DLD1 (cell line): ENCODE results near the gene MID1.

ENCODE experiments used
- in situ Hi-C: cut with HindIII; loops from 2 replicates; pipeline ENCODE4 v1.10.0; 2017; ENCODE audit warnings: low sequenced_read_pairs

MID1 gene

DNA sequence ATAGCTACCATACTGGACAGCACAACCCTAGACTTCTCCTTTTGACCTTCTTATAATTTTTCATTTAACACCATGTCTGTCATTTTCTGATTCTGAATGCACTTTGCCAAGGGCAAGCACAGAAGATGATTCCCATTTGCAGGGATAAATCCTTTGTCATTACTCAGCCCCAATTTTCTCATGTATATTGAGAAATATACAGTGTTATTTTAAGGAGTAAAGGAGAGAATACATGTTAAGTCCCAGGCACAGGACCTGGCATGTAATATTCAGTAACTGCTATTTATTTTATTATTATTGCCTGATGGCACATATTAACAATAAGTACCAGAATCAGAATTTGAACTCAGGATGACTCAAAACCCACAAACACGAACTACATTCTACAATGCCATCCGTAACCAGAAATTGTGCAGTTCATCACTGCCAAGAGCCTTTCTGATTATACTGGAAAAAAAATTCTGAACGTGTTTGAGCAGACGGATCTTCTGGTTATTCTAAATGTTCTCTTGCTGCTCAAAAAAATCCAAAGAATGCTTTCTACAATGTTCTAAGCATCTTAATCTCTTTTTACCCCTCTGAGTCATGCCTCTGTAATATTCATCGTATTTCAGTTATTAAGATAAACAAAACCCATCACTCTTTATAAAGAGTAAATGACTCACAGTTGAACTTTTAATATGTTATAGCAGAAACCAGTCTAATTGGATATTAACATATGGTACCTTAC lies 170.0 kb downstream of the MID1 start:
- in situ Hi-C loops, result no loop called here

DNA sequence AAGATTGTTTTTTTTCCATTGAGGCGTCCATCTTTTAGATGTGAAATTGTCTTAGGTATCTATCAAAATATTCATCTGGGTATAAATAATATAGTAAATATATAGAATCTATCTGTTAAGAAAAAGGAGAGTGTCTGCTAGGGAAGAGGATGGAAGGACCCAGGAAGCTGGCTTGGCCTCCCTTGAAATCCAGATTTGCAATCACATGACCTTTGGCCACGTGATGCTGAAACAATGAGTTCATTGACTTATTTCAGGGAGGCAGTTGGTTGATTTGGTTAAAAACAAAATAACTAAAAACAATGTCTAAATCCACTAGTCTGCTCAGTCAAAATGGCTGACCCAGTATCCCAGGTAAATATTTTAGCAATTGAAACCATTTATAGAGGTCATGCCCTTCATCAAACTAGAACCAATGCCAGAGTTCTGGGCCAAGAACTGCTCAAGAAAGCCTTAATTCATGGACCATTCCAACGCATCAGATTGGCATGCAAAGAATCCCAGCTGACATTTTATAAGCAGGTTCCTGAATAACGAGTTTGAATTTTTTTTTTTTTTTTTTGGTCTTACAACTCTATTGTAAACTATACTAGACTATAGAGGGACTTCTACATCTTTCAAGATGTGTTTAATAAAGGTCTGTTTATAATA lies 172.7 kb downstream of the MID1 start:
- in situ Hi-C loops, result no loop called here

DNA sequence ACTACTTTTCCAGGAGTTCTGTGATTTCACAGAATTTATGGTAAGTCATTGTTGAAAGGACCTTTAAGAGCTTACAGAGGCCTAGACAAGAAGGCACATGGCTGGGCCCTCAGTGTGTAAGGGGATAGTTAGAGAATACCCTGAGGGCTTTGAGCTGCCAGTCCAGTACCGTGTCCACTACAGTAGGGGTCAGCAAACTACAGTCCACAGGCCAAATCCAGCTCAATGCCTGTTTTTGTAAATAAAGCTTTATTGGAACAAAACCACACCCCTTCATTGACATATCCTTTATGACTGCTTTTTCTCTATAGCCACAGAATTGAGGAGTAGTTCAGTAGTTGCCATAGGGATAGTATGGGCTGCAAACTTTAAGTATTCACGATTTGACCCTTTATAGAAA lies 176.2 kb downstream of the MID1 start:
- in situ Hi-C loops, result no loop called here

DNA sequence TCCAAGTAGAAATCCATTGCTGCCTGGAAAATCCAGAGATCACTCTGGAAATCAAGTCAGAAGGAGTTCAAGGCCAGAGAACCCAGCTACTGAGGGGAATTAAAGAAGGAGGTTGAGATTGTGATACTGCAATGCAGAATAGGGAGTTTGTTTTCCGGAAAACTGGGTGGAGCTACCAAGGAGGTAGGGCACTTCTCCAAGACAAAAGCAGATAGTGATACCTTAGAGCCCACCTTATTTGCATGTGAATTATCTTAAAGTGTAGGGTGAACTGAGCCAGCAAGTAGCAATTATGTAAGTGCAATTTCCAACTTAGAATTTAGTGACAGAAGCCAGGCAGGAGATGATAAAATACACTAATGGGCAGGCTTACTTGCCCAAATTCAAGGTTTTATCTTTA lies 178.9 kb downstream of the MID1 start:
- in situ Hi-C loops, result no loop called here

DNA sequence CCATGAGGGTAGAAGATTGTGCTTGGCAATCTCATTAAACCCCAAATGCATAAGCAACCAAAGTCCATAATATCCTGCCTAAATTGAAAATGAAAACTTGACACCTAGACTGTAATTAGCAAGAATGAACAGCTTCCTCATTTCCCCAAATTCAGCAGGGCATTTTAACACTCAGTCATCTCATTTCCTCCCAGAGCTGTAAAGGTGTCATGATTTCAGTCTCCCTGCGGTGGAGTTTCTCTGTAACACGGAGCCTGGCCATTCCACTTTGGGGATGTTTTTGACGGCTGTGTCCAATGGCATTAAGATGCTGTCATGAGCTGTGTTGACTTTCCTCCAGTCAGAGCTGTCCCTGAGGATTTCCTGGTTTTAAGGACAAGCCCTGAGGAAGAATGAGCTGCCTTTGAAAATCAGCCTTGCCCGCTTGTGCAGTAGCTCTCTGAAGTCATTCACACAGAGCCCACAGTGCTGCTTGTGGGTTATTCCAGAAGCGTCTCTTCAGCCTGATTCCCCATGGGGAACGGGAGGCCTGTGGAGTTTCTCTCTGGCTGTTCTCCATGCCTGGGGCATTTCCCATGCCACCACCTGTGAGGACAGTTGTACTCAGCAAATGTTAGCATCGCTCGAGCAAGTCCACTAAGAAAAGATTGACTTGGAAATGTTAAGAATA lies 187.0 kb downstream of the MID1 start:
- in situ Hi-C loops, result no loop called here

DNA sequence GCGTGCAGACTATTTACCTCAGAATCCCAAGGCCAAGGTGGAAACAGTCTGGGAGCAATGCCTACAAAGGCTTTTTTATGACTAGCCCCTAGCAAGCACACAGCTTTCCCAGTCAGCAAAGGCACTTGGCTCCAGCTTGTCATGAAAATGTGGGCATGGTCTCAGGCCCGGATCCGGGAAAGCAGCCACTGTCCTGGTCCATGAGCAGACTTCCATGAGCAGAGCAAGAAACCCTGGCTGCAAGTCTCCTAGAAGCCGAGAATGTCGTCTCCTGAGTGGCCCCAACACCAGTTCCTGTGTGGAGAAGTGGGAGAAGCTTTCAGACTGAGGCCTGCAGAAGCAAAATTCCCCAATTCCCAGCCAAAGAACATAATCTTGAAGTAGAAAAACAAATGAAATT lies 190.5 kb downstream of the MID1 start:
- in situ Hi-C loops, result no loop called here

DNA sequence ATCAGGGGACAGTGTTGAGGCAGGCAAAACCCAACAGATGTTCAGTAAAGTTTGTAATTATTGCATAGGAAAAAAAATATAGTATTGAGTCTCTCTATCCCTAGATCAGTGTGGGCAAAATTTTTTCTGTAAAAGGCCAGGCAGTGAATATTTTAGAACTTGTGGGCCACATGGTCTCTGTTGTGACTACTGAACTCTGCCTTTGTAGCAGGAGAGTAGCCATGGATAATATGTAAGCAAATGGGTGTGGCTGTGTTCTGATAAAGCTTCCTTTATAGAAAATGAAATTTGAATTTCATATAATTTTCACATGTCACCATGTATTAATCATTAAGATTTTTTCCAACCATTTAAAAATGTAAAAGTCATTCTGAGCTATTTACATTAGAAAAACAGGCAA lies 193.1 kb downstream of the MID1 start:
- in situ Hi-C loops, result no loop called here

DNA sequence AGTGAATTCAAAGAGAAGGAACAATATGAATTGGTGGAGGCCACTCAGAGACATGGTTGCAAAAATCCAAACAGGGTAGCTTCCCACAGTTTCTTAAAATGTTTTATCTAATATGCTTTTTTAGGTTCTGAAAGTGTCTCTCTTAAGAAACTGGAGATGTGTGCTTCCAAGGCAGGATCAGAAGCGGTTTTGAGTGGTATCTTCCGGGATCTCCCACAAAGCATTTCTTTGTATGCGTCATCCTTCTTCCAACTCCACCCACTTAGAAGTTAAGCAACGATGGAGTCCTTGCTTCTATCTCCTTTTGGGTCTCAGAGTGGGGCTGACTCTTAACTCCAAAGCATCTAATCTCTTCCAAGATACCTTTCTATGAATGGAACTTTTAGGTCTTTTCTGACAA lies 196.7 kb downstream of the MID1 start:
- in situ Hi-C loops, result no loop called here

DNA sequence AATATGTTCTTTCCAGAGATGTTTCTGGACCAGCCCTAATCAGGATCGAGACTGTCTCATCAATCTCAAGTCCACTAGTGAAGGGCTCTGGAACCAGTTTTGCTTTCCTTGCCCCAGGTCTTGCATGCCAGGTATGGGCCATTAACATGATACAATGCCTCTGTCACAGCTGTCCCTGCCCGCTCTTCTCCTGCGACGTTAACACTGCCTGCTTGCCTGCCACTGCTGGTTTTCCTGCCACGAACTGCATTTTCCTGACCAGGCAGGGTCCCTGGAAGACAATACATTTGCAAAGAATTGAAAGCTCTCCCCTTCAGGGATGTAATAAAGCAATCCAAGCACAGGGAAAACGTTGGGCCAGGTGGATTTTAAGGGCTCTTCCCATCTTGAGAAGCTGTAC lies 200.3 kb downstream of the MID1 start:
- in situ Hi-C loops, result no loop called here

DNA sequence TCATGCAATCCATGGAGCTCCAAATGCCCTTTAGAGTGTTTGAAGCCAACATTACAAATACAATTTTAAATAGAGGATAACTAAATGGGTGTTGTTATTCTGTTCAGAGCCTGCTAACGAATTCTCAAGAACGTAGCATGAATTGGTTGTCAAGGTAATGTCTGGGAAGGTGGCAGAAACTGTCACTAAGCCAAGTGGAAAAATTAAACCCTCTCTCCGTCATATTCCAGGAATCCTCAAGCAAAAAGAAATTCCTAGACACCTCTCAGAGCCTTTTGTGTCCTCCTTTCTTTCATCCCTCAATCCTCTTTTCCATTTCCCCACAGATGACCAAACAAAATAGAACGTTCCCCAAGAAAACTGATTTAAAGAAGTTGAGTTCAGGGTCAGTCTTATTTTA lies 204.0 kb downstream of the MID1 start:
- in situ Hi-C loops, result no loop called here

DNA sequence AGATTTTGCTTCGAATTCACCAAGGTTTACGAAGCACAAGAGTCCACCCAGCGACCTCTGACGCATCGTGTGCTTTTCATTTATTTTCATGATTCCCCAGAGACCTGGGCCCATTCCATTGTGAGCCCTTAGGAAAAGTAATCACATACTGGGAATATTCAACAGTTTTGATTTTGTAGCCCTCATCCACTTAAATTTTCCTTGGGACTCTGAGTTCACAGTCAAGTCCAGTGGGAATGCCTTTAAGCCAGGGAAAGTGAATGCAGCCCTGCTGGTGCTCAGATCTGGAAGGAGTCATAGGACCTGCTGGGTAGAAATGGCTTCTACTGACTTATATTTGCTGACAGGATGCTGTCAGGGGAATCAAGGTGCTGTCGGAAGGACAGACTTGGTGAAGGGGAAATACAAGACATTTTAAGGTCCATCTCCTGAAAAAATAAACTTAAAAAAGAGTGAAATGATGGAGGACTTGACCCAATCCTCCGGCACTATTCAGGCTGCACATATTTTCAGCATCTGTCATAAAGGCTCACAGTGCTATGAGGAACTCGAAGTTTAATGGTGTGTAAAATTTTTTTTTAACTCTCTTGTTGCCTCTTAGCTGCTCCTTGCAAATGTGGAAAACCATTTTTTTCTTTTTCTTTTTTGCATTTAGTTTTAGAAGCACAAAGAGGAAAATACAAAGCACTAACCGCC lies 204.9 kb downstream of the MID1 start:
- in situ Hi-C loops, result no loop called here

DNA sequence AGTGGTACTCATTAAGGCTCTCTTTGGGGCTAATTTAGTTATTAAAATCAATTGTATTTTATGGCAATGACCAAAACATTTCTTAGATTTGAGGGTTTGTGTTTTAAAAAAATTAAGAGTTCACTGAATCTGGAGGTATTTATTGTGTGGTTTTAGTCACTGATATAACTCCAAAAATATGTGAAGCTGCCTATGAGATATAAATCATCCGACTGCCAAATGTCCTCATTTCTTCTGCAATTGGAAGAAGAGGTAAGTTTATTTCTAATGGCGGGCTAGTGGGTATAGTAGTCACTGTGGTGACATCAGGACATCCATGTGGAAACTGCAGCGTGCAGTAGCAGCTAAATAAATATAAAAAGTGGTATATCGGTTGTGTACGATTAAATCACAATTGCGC lies 205.5 kb downstream of the MID1 start:
- in situ Hi-C loops, result no loop called here

DNA sequence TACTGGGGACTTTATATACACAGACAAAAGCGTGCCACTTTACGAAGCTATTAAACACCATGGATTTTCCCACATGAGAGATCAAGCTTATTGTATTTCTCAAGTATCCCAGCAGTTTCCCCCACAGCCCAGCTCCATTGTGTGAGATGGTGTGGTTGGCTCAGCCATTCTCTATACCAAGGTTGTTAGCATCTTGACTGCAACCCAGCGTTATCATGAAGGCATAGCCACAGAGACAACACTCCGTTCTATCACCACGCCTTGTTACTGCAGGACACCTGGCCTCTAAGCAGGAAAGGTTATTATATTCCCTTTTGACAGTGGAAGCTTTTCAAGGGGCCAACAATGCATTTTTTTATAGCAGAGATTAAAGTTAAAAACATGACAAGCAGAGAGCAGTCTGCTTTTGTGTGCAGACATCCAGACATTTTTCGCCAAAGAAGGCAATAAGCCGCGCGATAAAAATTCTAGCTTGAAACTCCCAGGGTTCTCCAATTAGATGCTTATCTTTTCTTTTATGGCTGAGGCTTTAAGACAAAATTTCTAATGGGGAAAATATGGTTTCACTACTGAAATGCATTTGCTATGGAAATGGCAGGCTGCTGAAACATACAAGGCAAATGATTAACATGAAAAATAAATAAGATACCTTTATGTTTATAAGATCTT lies 206.1 kb downstream of the MID1 start:
- in situ Hi-C loops, result no loop called here

DNA sequence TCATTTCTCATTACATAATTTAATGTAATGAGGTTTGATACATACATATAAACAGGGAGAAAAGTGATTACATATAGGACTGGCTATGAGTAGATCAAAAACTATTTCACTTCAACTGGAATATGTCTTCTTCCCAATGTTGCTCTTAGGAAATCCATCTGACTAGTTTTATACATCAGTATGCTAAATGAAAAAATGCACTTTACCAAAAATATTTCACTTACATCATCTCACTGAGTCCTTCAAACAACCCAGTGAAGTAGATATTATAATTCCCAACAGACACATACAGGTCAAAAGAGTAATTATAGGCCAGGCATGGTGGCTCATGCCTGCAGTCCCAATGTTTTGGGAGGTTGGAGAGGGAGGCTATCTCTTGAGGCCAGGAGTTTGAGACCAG lies 215.9 kb downstream of the MID1 start:
- in situ Hi-C loops, result no loop called here

DNA sequence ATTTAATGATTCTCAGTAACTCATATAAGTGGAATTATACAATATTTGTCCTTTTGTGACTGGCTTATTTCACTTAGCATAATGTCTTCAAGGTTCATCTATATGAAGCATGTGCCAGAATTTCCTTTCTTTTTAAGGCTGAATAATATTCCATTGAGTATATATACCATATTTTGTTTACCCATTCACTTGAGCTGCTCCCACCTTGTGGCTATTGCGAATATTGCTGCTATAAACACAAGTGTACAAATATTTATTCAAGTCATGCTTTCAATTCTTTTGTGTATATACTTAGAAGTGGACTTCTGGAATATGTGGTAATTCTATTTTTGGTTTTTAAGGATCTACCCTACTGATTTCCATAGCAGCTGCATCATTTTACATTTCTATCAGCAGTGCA lies 219.1 kb downstream of the MID1 start:
- in situ Hi-C loops, result no loop called here

DNA sequence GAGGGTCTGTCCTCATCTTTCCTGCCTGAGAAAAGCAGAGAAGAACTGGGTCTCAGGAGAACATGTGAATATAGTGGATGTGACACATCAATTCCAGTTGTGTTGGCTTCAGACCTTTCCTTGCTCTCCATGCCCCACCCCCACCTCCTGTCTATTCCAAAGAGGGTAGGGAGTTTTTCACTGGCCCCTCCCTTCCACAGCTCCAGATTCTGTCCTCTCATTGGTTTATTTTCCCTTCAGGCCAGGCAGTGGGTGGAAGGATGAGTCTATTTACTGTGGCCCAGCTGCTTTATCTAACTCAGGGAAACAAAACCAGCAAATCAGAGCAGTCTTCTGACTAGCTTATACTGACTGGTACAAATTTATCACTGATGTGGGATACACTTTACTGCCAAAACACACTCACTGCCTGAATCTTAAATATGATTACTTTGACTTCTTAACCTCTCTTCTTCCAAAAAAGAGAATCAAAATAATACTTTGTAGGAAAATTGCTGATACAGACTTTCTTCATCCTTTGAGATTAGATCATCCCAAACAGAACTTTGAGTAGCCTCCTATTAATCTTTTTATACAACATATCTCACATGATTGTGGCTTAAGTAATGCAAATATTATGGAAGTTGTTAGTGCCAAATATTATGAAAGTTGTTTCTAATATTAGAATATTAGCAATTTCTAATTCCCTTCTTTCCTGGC lies 221.2 kb downstream of the MID1 start:
- in situ Hi-C loops, result no loop called here

DNA sequence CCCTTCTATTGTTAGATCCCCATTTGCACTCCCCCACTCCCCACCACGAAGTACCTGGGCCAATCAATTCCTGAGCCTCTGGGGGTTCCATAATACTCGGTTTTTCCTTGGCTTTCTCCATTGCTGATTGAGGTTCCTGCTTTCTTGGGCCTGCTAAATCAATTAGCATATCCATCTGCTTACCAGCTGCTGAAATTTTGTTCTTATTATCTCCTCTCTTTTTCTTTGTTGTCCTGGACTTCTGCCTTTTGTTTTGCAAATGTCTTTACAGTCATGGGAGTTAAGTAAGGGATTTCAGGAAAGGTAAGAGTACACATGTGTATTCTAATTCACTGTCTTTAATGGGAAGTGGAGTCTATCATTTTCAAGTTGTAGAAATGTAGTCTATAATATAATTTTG lies 222.2 kb downstream of the MID1 start:
- in situ Hi-C loops, result no loop called here

DNA sequence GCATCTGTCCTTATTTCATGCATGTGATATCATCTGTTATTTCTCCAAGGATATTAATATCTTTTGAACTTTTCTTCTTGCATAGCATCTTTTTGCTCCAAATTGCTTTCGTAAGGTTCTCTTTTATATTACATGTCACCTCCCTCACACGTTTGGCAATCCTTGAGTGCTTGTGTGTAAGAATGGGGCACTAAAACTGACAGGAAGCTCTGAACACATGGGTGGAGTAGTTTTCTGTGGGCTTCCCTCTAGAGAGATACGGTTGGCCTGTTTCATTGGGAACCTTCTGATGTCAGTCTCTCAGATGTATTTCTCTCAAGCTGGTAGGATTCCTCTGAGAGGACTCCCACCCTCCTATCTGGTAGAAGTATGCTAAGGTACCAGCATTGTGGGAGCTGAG lies 223.0 kb downstream of the MID1 start:
- in situ Hi-C loops, result no loop called here

DNA sequence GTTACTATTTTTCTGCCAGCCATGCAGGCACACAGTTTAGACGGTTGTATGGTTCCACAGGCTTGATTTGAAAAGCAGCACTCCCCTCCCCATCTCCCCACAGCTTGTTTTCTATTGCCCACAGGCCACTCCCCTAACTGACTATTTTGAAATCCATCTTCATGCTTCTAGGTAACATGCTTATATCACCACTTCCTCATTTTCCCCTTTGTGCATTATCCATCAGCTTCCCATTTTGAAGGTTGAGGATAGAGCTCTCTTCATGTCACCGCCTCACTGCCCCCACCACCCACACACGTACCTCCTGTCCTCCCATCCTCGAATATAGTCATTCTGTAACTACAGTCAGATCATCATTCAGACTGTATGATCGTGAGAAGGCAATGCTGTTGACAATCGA lies 224.7 kb downstream of the MID1 start:
- in situ Hi-C loops, result no loop called here
